Gastroesophageal sphincter (tissue), 4 donors: ENCODE measurements around the gene SUB1. TPM values are rescaled to one million over a fixed set of nuclear protein-coding genes. Genes with fewer than 3 reads are reported as not detected.

Experiments
- ATAC-seq: fragments of 150-250 bp; one replicate; pipeline ENCODE4 v1.9.1; 2016; ENCODE audit warnings: mild to moderate bottlenecking, moderate library complexity
- H3K27ac ChIP-seq, 4 donors: fragments of 200-600 bp; sonication (generic) in 3 of 4; 1 replicate in 3 of 4; 2 replicates in 1 of 4; pipeline ENCODE4 v1.5.1; 2016 to 2019
- H3K27me3 ChIP-seq: fragments of 200-600 bp; sonication (generic); one replicate; pipeline ENCODE4 v1.5.1; 2019
- H3K36me3 ChIP-seq, 2 donors: fragments of 200-600 bp; sonication (generic); one replicate each; pipeline ENCODE4 v1.5.1; 2019; ENCODE audit warnings: control low read depth in 1 of 2
- H3K4me1 ChIP-seq, 3 donors: fragments of 200-600 bp; sonication (generic); 1 replicate in 2 of 3; 2 replicates in 1 of 3; pipeline ENCODE4 v1.5.1; 2016 to 2019; ENCODE audit warnings: control low read depth in 2 of 3
- H3K4me3 ChIP-seq, 2 donors: fragments of 200-600 bp; sonication (generic); one replicate each; pipeline ENCODE4 v1.5.1; 2019; ENCODE audit warnings: mild to moderate bottlenecking in 1 of 2, moderate library complexity in 1 of 2
- H3K9me3 ChIP-seq, 3 donors: fragments of 200-600 bp; sonication (generic); one replicate each; pipeline ENCODE4 v1.5.1; 2017 to 2019; ENCODE audit warnings: control low read depth in 2 of 3
- EP300 ChIP-seq: sonication (generic); formaldehyde crosslinking; IDR thresholded peaks from one replicate; pipeline ENCODE4 v1.6.1; 2017; ENCODE audit warnings: antibody characterized with exemption, mild to moderate bottlenecking
- POLR2A ChIP-seq, 2 donors: fragments of 450-650 bp; IDR thresholded peaks; one replicate each; pipeline ENCODE4 v1.6.1; 2017; ENCODE audit warnings: antibody characterized with exemption in 2 of 2, mild to moderate bottlenecking in 2 of 2, moderate library complexity in 1 of 2
- POLR2AphosphoS5 ChIP-seq: sonication (generic); formaldehyde crosslinking; IDR thresholded peaks from one replicate; pipeline ENCODE4 v1.6.1; 2017; ENCODE audit warnings: antibody characterized with exemption
- WGBS, 2 donors: methylation state at CpG; one replicate each; pipeline ENCODE4 v1.1.5; 2018; ENCODE audit warnings: low coverage in 1 of 2; 5-methylcytosine and 5-hydroxymethylcytosine counted together
- total RNA-seq, 4 donors: library from RNA; depleted of rRNA; stranded (reverse); fragments of >200 nt; gene quantifications; one replicate each; pipeline ENCODE4 v1.1.0, GENCODE V29; 2016
- TF ChIP-seq, protein P1 (sequence below), 4 experiments: fragments of 200-600 bp in 2 of 4; fragments of 450-650 bp in 2 of 4; sonication (generic) in 1 of 4; IDR thresholded peaks; one replicate each; pipeline ENCODE4 v1.5.1; 2017 to 2019; ENCODE audit warnings: antibody characterized with exemption in 4 of 4, mild to moderate bottlenecking in 2 of 4, moderate library complexity in 2 of 4

SUB1 gene
- total RNA-seq, 4 donors from 2014 or later = 122 to 221 (median 149) TPM

DNA sequence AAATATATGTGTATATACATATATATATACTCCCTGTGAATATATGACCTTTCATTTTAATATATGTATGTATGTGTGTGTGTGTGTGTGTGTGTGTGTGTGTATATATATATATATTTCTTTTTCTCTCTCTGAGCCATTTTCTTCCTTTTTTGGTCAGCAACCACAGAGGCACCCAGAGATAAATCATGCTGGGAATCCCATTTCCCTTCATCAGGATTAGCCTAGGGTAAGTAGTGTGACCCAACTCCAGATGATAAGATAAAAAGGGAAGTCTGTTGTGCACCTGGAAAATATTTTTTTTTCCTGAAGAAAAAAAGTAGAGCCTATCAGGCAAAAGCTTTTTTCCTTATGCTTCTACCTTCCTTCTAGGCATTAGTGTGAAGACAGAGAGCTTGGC lies 25.4 kb upstream of the SUB1 start:
- Histone ChIP-seq H3K27me3 (no peaks in the 10 kb centered on the region), H3K9me3 (no peaks in the 10 kb centered on the region), H3K4me1 (no peaks in the 10 kb centered on the region), H3K4me3 (no peak overlapping the region), H3K27ac (no peak overlapping the region), H3K36me3 (no peaks in the 10 kb centered on the region)
- TF ChIP-seq EP300 = no peak
- TF ChIP-seq POLR2A (IDR thresholded peaks at IDR 0.05) = no peak
- no peak for TF ChIP-seq POLR2AphosphoS5
- TF ChIP-seq, protein P1, sequence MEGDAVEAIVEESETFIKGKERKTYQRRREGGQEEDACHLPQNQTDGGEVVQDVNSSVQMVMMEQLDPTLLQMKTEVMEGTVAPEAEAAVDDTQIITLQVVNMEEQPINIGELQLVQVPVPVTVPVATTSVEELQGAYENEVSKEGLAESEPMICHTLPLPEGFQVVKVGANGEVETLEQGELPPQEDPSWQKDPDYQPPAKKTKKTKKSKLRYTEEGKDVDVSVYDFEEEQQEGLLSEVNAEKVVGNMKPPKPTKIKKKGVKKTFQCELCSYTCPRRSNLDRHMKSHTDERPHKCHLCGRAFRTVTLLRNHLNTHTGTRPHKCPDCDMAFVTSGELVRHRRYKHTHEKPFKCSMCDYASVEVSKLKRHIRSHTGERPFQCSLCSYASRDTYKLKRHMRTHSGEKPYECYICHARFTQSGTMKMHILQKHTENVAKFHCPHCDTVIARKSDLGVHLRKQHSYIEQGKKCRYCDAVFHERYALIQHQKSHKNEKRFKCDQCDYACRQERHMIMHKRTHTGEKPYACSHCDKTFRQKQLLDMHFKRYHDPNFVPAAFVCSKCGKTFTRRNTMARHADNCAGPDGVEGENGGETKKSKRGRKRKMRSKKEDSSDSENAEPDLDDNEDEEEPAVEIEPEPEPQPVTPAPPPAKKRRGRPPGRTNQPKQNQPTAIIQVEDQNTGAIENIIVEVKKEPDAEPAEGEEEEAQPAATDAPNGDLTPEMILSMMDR (IDR thresholded peaks at IDR 0.05) = no peak
- no peak for ATAC-seq

DNA sequence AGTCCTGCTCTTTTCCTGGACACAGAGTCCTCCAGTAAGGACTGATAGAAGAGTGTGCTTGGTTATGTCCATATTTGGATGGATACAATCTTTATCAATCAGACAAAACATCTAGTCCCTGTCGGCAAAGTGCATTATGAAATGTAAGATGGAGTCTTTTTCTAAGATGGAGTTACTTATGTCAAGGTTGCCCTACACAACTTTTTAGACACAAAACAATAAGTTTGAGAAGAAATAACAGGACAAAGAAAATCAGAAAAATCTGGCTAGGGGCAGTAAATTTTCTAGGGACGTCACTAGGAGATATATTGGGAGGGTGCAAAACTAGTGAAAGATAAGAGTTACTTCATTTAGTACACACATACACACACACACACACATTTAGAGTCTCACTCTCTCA lies 23.3 kb upstream of the SUB1 start:
- Histone ChIP-seq H3K27me3 (no peaks in the 10 kb centered on the region), H3K27ac (no peak overlapping the region), H3K9me3 (peaks cover 0 to 8% (median 0%) of the 10 kb centered on the region in 3 donors), H3K4me1 (no peaks in the 10 kb centered on the region), H3K36me3 (no peaks in the 10 kb centered on the region), H3K4me3 (no peak overlapping the region)
- no peak for TF ChIP-seq POLR2A (IDR thresholded peaks at IDR 0.05)
- no peak for TF ChIP-seq POLR2AphosphoS5
- TF ChIP-seq EP300 = no peak
- TF ChIP-seq, protein P1 (IDR thresholded peaks at IDR 0.05) = no peak
- WGBS, 2 donors = 79 to 86% methylated on average over 2 of the region's 2 CpGs
- ATAC-seq = no peak

DNA sequence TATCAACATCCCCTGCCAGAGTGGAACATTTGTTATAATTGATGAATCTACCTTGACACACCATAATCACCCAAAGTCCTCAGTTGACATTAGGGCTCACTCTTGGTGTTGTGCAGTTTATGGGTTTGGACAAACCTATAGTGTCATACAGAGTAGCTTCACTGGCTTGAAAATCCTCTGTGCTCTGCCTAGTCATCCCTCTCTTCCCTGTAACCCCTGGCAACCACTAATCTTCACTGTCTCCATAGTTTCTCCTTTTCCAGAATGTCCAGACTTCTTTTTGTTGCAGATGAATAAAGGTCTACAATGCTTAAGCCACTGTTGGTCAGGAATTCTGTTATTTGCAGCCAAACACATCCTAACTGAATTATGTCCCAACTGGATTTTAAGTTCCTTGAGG lies 22.5 kb upstream of the SUB1 start:
- ATAC-seq = no peak
- H3K4me1 ChIP-seq = no peaks in the 10 kb centered on the region
- H3K36me3 ChIP-seq = no peaks in the 10 kb centered on the region
- TF ChIP-seq, protein P1 (IDR thresholded peaks at IDR 0.05) = no peak
- TF ChIP-seq POLR2AphosphoS5 (no peak), POLR2A (IDR thresholded peaks at IDR 0.05) (no peak), EP300 (no peak)
- H3K4me3 ChIP-seq = no peak overlapping the region
- no peak overlapping the region for H3K27ac ChIP-seq
- peaks cover 0 to 9% (median 0%) of the 10 kb centered on the region in 3 donors for H3K9me3 ChIP-seq
- H3K27me3 ChIP-seq = no peaks in the 10 kb centered on the region

DNA sequence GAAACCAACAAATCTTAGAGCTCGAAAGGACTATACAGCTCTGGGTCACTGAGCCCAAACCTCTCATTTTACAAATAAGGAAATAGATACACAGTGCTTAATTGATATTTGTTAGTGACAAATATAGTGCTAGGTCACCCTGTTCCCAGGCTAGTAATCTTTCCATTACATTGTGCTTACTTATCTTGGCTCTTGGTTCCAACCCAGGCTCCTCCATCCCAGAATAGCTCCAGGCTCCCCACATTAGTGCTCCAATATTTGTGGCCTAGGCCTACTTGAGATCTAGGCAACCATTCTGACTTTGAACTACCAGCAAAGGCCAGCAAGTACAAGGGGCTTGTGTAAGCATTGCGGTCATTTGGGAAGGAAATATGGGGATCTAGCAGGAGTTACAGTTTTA lies 21.7 kb upstream of the SUB1 start:
- Histone ChIP-seq H3K36me3 (no peaks in the 10 kb centered on the region), H3K27ac (no peak overlapping the region), H3K4me3 (no peak overlapping the region), H3K9me3 (peaks cover 0 to 9% (median 0%) of the 10 kb centered on the region in 3 donors), H3K4me1 (no peaks in the 10 kb centered on the region), H3K27me3 (no peaks in the 10 kb centered on the region)
- ATAC-seq = no peak
- TF ChIP-seq EP300 (no peak), POLR2AphosphoS5 (no peak), POLR2A (IDR thresholded peaks at IDR 0.05) (no peak)
- TF ChIP-seq, protein P1 (IDR thresholded peaks at IDR 0.05) = no peak
- 92 to 100% methylated on average over 1 to 2 of the region's 2 CpGs for WGBS, 2 donors

DNA sequence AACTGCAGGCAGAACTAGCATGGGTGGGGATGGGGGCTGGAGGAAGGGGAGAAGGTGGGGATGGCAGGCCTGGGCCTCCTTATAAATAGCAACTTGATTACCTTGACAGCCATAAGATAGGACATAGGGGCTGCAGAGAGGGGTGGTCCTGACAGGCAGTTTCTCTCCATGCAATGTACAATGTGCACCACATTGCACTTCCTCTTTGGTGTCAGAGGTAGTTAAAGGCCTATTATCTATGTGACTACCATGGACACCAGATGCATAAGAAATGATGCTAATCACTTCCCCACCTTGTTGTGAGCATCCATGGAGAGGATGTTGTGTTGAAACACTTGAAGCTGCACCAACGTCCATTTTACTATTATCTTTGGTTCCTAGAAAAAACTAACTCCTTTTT lies 20.2 kb upstream of the SUB1 start:
- ATAC-seq = no peak
- H3K36me3 ChIP-seq = no peaks in the 10 kb centered on the region
- no peaks in the 10 kb centered on the region for H3K4me1 ChIP-seq
- H3K27ac ChIP-seq = no peak overlapping the region
- 27 to 50% methylated on average over 1 of the region's 1 CpG for WGBS, 2 donors
- H3K27me3 ChIP-seq = no peaks in the 10 kb centered on the region
- no peak for TF ChIP-seq POLR2AphosphoS5
- no peak for TF ChIP-seq POLR2A (IDR thresholded peaks at IDR 0.05)
- TF ChIP-seq EP300 = no peak
- TF ChIP-seq, protein P1 (IDR thresholded peaks at IDR 0.05) = no peak
- peaks cover 0 to 9% (median 0%) of the 10 kb centered on the region in 3 donors for H3K9me3 ChIP-seq
- H3K4me3 ChIP-seq = no peak overlapping the region
